ENCODE measurements around the gene CACNA1I. TPM values are rescaled to one million over a fixed set of nuclear protein-coding genes. Genes with fewer than 3 reads are reported as not detected.

Gene CACNA1I
- total and polyA plus RNA-seq, 2 donors (not counting 1 experiment from before 2014, with no cell fraction given) = under 0.01 to 0.01 TPM

DNA sequence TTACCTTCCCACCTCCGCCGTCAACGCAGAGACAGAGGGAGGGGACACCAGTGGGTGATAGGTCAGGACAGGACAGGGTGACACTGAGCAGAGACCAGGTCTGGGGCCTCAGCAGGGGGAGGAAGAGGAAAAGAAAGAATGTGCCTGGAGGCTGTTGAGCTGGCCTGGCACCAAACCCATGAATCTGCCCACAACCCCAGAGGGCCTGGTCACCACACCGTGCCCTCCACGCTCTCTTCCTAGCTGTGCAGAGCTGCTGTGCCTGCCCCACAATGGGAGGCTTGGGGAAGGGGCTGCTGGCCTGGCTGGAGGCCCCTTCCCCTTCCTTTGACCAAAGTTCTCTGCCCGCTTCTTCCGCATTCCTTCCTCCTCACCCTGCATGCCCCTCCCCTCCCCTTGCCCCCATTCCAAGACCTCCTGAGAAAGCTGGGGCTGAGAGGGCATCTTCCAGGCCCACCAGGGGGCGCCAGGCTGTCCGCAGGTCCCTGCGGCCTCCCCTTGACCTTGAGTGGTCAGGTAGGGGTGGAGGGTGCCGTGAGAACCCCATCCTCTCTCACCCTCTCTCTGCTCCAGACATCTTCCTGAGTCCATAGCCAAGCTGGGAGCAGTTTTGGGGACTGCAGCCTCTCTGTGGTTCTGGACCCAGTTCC is 11.0 kb upstream of the CACNA1I start:
- no peak overlapping the region for H3K4me2 ChIP-seq (ENCODE audit: extremely low read depth, insufficient read depth, low read length)
- H3K79me2 ChIP-seq (ENCODE audit: control insufficient read depth, insufficient read depth, low read length) = no peaks in the 10 kb centered on the region
- H3K4me3 ChIP-seq (replicated peaks in 1 of 4; ENCODE audit: control extremely low read depth in 1 of 4, insufficient read depth in 1 of 4, low read depth in 3 of 4, low read length in 4 of 4) = no peak overlapping the region
- H4K20me1 ChIP-seq (ENCODE audit: control insufficient read depth, extremely low read depth, insufficient read depth, low read length) = no peaks in the 10 kb centered on the region
- H3K9ac ChIP-seq (ENCODE audit: insufficient read depth, low read length) = no peak overlapping the region
- H3K9me3 ChIP-seq (ENCODE audit: control insufficient read depth, insufficient read depth, low read depth, low read length) = no peaks in the 10 kb centered on the region
- H3K27me3 ChIP-seq (ENCODE audit: control insufficient read depth, insufficient read depth, low read length) = peaks cover 38% of the 10 kb centered on the region
- no peak overlapping the region for H3K27ac ChIP-seq (ENCODE audit: insufficient read depth, low read length)
- TF ChIP-seq, protein P1, sequence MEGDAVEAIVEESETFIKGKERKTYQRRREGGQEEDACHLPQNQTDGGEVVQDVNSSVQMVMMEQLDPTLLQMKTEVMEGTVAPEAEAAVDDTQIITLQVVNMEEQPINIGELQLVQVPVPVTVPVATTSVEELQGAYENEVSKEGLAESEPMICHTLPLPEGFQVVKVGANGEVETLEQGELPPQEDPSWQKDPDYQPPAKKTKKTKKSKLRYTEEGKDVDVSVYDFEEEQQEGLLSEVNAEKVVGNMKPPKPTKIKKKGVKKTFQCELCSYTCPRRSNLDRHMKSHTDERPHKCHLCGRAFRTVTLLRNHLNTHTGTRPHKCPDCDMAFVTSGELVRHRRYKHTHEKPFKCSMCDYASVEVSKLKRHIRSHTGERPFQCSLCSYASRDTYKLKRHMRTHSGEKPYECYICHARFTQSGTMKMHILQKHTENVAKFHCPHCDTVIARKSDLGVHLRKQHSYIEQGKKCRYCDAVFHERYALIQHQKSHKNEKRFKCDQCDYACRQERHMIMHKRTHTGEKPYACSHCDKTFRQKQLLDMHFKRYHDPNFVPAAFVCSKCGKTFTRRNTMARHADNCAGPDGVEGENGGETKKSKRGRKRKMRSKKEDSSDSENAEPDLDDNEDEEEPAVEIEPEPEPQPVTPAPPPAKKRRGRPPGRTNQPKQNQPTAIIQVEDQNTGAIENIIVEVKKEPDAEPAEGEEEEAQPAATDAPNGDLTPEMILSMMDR (conservative IDR thresholded peaks at IDR 0.05 in 1 of 2, IDR thresholded peaks at IDR 0.05 in 1 of 2; ENCODE audit: low read depth in 1 of 2, low read length in 2 of 2) = peak; percentile 14 to 39
- TF ChIP-seq EZH2 (IDR thresholded peaks at IDR 0.05; ENCODE audit: low read length, missing control alignments) = no peak
- no peak for DNase-seq (ENCODE audit: low read depth in 2 of 2)
- no peaks in the 10 kb centered on the region for H3K4me1 ChIP-seq (ENCODE audit: control insufficient read depth, extremely low read depth, insufficient read depth, low read length)
- H3K36me3 ChIP-seq (ENCODE audit: control insufficient read depth, insufficient read depth, low read length) = no peaks in the 10 kb centered on the region
- no peak overlapping the region for H2AFZ ChIP-seq (ENCODE audit: low read length)

DNA sequence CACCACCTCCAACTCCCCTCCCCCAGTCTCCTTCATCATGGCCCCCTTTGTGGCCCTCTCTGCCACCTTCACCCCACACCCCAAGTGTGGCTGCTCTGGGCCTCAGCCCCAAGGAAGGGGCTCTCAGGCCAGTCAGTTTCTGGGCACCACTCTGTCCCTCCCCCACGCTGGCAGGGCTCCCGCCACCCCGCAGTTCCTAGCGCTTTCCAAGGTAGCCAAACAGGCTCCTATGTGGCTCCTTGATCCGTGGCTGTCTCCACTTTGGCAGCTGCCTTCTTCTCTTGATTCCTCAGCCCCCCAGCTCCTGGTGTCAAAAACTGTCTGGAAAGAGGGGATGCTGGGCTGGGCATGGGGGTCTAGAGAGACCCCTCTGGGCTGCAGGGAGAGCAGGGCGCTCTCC is 10.4 kb upstream of the CACNA1I start:
- Histone ChIP-seq H3K9ac (ENCODE audit: insufficient read depth, low read length) (no peak overlapping the region), H3K27me3 (ENCODE audit: control insufficient read depth, insufficient read depth, low read length) (peaks cover 38% of the 10 kb centered on the region), H2AFZ (ENCODE audit: low read length) (no peak overlapping the region), H3K4me1 (ENCODE audit: control insufficient read depth, extremely low read depth, insufficient read depth, low read length) (no peaks in the 10 kb centered on the region), H3K4me2 (ENCODE audit: extremely low read depth, insufficient read depth, low read length) (no peak overlapping the region), H3K4me3 (replicated peaks in 1 of 4; ENCODE audit: control extremely low read depth in 1 of 4, insufficient read depth in 1 of 4, low read depth in 3 of 4, low read length in 4 of 4) (no peak overlapping the region), H3K79me2 (ENCODE audit: control insufficient read depth, insufficient read depth, low read length) (no peaks in the 10 kb centered on the region), H4K20me1 (ENCODE audit: control insufficient read depth, extremely low read depth, insufficient read depth, low read length) (no peaks in the 10 kb centered on the region), H3K36me3 (ENCODE audit: control insufficient read depth, insufficient read depth, low read length) (no peaks in the 10 kb centered on the region), H3K27ac (ENCODE audit: insufficient read depth, low read length) (no peak overlapping the region), H3K9me3 (ENCODE audit: control insufficient read depth, insufficient read depth, low read depth, low read length) (no peaks in the 10 kb centered on the region)
- no peak for TF ChIP-seq EZH2 (IDR thresholded peaks at IDR 0.05; ENCODE audit: low read length, missing control alignments)
- TF ChIP-seq, protein P1 (conservative IDR thresholded peaks at IDR 0.05 in 1 of 2, IDR thresholded peaks at IDR 0.05 in 1 of 2; ENCODE audit: low read depth in 1 of 2, low read length in 2 of 2) = no peak
- no peak for DNase-seq (ENCODE audit: low read depth in 2 of 2)

DNA sequence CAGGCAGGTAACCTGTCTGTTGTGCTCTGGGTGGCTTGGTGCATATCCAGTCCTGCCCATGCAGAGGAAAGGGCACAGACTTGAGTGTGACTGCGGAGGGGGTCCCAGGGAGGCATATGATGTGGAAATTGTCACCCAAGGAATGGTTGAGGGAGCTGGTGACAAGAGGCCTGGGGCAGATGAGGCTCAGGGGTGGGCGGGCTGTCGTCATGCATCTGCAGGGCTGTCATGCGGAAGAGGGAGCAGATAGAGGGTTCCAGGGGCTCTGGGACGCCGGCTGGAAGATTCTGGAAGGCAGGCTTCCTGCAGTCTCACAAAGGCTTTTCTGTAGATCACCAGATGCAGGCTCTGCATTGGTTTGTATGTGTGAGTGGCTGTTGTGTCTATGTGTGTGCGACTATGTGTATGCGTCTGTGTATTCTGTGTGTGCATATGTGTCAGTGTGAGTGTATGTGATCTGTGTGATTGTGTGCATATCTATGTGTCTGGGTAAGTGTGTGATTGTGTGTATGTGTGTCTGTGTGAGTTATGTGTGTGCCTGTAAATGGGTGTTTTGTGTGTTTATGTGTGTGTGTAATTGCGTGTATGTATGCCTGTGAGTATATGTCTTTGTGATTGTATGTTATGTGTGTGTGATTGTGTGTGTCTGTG is 7.6 kb upstream of the CACNA1I start:
- H3K4me3 ChIP-seq (replicated peaks in 1 of 4; ENCODE audit: control extremely low read depth in 1 of 4, insufficient read depth in 1 of 4, low read depth in 3 of 4, low read length in 4 of 4) = no peak overlapping the region

More for the DNA sequence above, 7.6 kb upstream of the CACNA1I start:
- no peak for DNase-seq (ENCODE audit: low read depth in 2 of 2)
- peaks cover 19% of the 10 kb centered on the region for H3K27me3 ChIP-seq (ENCODE audit: control insufficient read depth, insufficient read depth, low read length)
- H3K4me2 ChIP-seq (ENCODE audit: extremely low read depth, insufficient read depth, low read length) = no peak overlapping the region
- TF ChIP-seq, protein P1 (conservative IDR thresholded peaks at IDR 0.05 in 1 of 2, IDR thresholded peaks at IDR 0.05 in 1 of 2; ENCODE audit: low read depth in 1 of 2, low read length in 2 of 2) = no peak
- no peak for TF ChIP-seq EZH2 (IDR thresholded peaks at IDR 0.05; ENCODE audit: low read length, missing control alignments)
- H3K79me2 ChIP-seq (ENCODE audit: control insufficient read depth, insufficient read depth, low read length) = no peaks in the 10 kb centered on the region
- no peak overlapping the region for H2AFZ ChIP-seq (ENCODE audit: low read length)
- no peaks in the 10 kb centered on the region for H3K4me1 ChIP-seq (ENCODE audit: control insufficient read depth, extremely low read depth, insufficient read depth, low read length)
- H3K9me3 ChIP-seq (ENCODE audit: control insufficient read depth, insufficient read depth, low read depth, low read length) = no peaks in the 10 kb centered on the region
- H3K36me3 ChIP-seq (ENCODE audit: control insufficient read depth, insufficient read depth, low read length) = no peaks in the 10 kb centered on the region
- no peaks in the 10 kb centered on the region for H4K20me1 ChIP-seq (ENCODE audit: control insufficient read depth, extremely low read depth, insufficient read depth, low read length)
- H3K27ac ChIP-seq (ENCODE audit: insufficient read depth, low read length) = no peak overlapping the region
- H3K9ac ChIP-seq (ENCODE audit: insufficient read depth, low read length) = no peak overlapping the region
